Regular cardiac myocyte (primary cell): ENCODE results near the gene XKRX. TPM values are rescaled to one million over a fixed set of nuclear protein-coding genes. Genes with fewer than 3 reads are reported as not detected.

Experiments used
- total RNA-seq: library from RNA; depleted of rRNA; stranded (reverse); fragments of >200 nt; gene quantifications from 2 replicates; pipeline ENCODE4 v1.2.3, GENCODE V29; 2014

The XKRX gene
- total RNA-seq, result under 0.01 and 0.28 TPM in 2 replicates

DNA sequence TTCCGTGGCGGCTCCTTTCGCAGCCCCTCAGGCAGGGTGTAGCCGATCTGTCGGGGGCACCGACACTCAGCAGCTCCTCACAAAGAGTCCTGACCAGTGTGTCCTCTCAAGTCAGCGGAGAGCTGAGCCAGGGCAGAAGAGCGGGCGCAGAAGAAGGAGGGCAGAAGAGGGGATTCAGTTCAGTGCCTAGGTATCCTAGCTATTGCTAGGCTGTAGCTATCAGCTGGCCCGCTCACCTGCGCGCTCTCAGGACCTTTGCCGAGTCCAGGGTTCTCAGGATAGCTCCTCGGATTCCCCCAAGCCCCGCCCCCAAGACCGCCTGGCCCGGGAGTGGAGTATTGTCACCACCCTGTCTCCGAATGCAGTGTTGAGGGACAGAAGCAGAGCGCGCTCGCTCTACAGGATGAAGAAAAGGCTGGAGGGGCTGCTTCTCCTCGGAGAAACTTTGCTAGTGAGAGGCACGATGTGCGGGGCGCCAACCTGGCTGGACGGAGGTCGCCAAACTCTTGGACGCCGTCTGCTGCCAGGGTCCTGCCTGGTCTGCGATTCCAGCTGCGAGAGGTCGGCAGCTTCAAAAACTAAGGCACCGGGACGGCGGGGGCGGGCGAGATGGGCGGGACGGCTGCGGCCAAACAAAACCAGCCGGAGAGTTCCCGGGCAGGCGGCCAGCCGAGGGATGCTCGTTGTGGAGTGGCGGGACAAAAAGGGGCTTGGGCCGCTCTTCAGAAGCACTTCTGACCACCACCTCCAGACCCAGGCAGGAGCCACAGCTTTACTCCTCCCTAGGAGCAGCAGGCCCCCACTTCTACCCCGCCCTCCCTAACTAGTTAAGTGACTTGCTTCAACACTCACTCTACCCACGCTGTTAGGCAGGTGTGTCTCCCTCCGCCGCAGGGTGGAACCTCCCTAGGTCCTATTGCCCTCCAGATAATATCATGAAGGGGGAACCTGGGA, at the start of gene XKRX:
Gene XKRX (minus strand): TSS at position 258 of the 954 bp plus-strand sequence. CDS start 613 bp downstream, outside the sequence.

GRCh38 chrX:100969408-100969807, 40.7 kb upstream of the XKRX start, which contains the start of gene ARL13A:
Gene ARL13A (plus strand): TSS chrX:100969708. CDS start chrX:100973690, 3,982 bp downstream.

GRCh38 chrX:100874325-100874724, 54.4 kb downstream of the XKRX start, which contains the start of gene NOX1:
Gene NOX1 (minus strand): TSS chrX:100874359. CDS start chrX:100874139, 220 bp downstream.

Other genes starting within 250 kb of the XKRX start
- gene SYTL4, start 196.8 kb downstream of the XKRX start, total RNA-seq, result 5.9 and 18.0 TPM in 2 replicates
- gene CSTF2, start 108.5 kb downstream of the XKRX start, total RNA-seq, result 13.0 and 30.9 TPM in 2 replicates
- not detected in 2 replicates for gene NOX1, start 54.6 kb downstream of the XKRX start, total RNA-seq
- not detected in 2 replicates for gene ARL13A, start 40.8 kb upstream of the XKRX start, total RNA-seq
- gene TRMT2B, start 123.2 kb upstream of the XKRX start, total RNA-seq, result 11.6 and 18.8 TPM in 2 replicates
- gene TMEM35A, start 150.0 kb upstream of the XKRX start, total RNA-seq, result 5.1 and 8.2 TPM in 2 replicates
- gene CENPI, start 169.3 kb upstream of the XKRX start, total RNA-seq, result 7.3 and 33.5 TPM in 2 replicates